ENCODE data around the gene C12orf50.

Gene C12orf50

GRCh38 chr12:87935216-87935615 lies 94.0 kb downstream of the C12orf50 start:
- TF ChIP-seq CTCF (IDR thresholded peaks at IDR 0.05) (no peak), ZFX (IDR thresholded peaks at IDR 0.05; ENCODE audit: borderline replicate concordance) (no peak)
- H3K27ac ChIP-seq: no peak overlapping the region

- TF ChIP-seq CTCF (IDR thresholded peaks at IDR 0.05): no peak
- no peak for TF ChIP-seq ZFX (IDR thresholded peaks at IDR 0.05; ENCODE audit: borderline replicate concordance)
- no peak overlapping the region for H3K27ac ChIP-seq
These were observed 95.2 kb downstream of the C12orf50 start for GRCh38 chr12:87933991-87934390.

- H3K27ac ChIP-seq: no peak overlapping the region
- no peak for TF ChIP-seq CTCF (IDR thresholded peaks at IDR 0.05)
- no peak for TF ChIP-seq ZFX (IDR thresholded peaks at IDR 0.05; ENCODE audit: borderline replicate concordance)
These were observed 97.4 kb downstream of the C12orf50 start for GRCh38 chr12:87931812-87932211.

- TF ChIP-seq CTCF (IDR thresholded peaks at IDR 0.05): no peak
- TF ChIP-seq ZFX (IDR thresholded peaks at IDR 0.05; ENCODE audit: borderline replicate concordance): no peak
These were observed 98.6 kb downstream of the C12orf50 start for GRCh38 chr12:87930627-87931026.

More at GRCh38 chr12:87930627-87931026, 98.6 kb downstream of the C12orf50 start:
- no peak overlapping the region for H3K27ac ChIP-seq
